Upper lobe of left lung (tissue), 4 donors: ENCODE measurements around the gene SLC29A3.

ENCODE experiments used
- CTCF ChIP-seq, 6 experiments: fragments of 450-650 bp in 4 of 6; fragments of 200-600 bp in 2 of 6; sonication (generic) in 2 of 6; IDR thresholded peaks; one replicate each; pipeline ENCODE4 v1.5.1; 2016 to 2019; ENCODE audit warnings: antibody characterized with exemption in 6 of 6
- POLR2AphosphoS5 ChIP-seq, 2 donors: sonication (generic); formaldehyde crosslinking; IDR thresholded peaks; one replicate each; pipeline ENCODE4 v1.5.1; 2017; ENCODE audit warnings: antibody characterized with exemption in 2 of 2

GRCh38 chr10:71378336-71379117 is 59.5 kb downstream of the SLC29A3 start:
- TF ChIP-seq CTCF (IDR thresholded peaks at IDR 0.05) (no peak), POLR2AphosphoS5 (IDR thresholded peaks at IDR 0.05) (no peak)
